Fibroblast of the aortic adventitia (primary cell): ENCODE results near the gene CAVIN4. TPM values are rescaled to one million over a fixed set of nuclear protein-coding genes. Genes with fewer than 3 reads are reported as not detected.
A peak's percentile ranks its signal among the peaks of the same experiment; 100 is the strongest.

Experiments
- DNase-seq: peaks from one replicate; pipeline ENCODE4 v3.0.0-alpha.2; 2010; ENCODE audit warnings: low read depth
- H3K4me3 ChIP-seq: 2 replicates; pipeline ENCODE4 v1.5.1; 2011; ENCODE audit warnings: low read depth, mild to moderate bottlenecking, control low read depth, low read length, moderate library complexity
- CTCF ChIP-seq: IDR thresholded peaks from 2 replicates; pipeline ENCODE4 v1.5.1; 2011; ENCODE audit warnings: mild to moderate bottlenecking, low read length, control low read depth, inconsistent platforms; ENCODE audit not compliant: insufficient read depth
- total RNA-seq: library from RNA; depleted of rRNA; stranded (reverse); fragments of >200 nt; gene quantifications from 2 replicates; pipeline ENCODE4 v1.2.3, GENCODE V29; 2012; ENCODE audit warnings: low replicate concordance

CAVIN4 gene
- total RNA-seq, 1 donor: 1.4 TPM

- DNase-seq: no peak
- H3K4me3 ChIP-seq: no peak overlapping the region
- no peak for TF ChIP-seq CTCF
Observed at GRCh38 chr9:100557053-100557452, 20.8 kb upstream of the CAVIN4 start.

GRCh38 chr9:100561256-100561655 is 16.6 kb upstream of the CAVIN4 start:
- TF ChIP-seq CTCF: no peak
- DNase-seq: no peak
- H3K4me3 ChIP-seq: no peak overlapping the region

GRCh38 chr9:100567856-100568255 is 10.0 kb upstream of the CAVIN4 start:
- DNase-seq: no peak
- H3K4me3 ChIP-seq: no peak overlapping the region
- no peak for TF ChIP-seq CTCF

GRCh38 chr9:100573655-100574260 is 4.1 kb upstream of the CAVIN4 start:
- no peak for TF ChIP-seq CTCF
- H3K4me3 ChIP-seq: no peak overlapping the region
- no peak for DNase-seq

GRCh38 chr9:100575006-100575405 is 2.9 kb upstream of the CAVIN4 start:
- no peak for TF ChIP-seq CTCF
- no peak for DNase-seq
- no peak overlapping the region for H3K4me3 ChIP-seq

GRCh38 chr9:100575765-100576386 is 2.0 kb upstream of the CAVIN4 start:
- TF ChIP-seq CTCF: no peak
- peak; percentile 60 for DNase-seq

GRCh38 chr9:100578610-100579009 is 731 bp downstream of the CAVIN4 start:
- TF ChIP-seq CTCF: no peak
- no peak overlapping the region for H3K4me3 ChIP-seq
- DNase-seq: no peak

More at GRCh38 chr9:100575765-100576386, 2.0 kb upstream of the CAVIN4 start:
- H3K4me3 ChIP-seq: no peak overlapping the region
